Activated gamma-delta T cell treated with anti-CD3 and anti-CD28 coated beads, Interleukin-2, amount 50 U/mL, for 16 hours (primary cell): Measurements from ENCODE around the gene IPO9.
"Not testable (repeated sequence)": the region's sequence is repeated elsewhere in the genome, so short reads cannot be mapped to it uniquely, and the experiment has no call there.

Experiments
- DNase-seq: peaks from one replicate; pipeline ENCODE4 v3.0.0-alpha.2; 2020; ENCODE audit warnings: low read depth

Gene IPO9

GRCh38 chr1:201849372-201850052 is 20.6 kb downstream of the IPO9 start:
- DNase-seq, result no peak

GRCh38 chr1:201850053-201850397 is 21.1 kb downstream of the IPO9 start:
- DNase-seq, result no peak

GRCh38 chr1:201851949-201852348 is 23.0 kb downstream of the IPO9 start:
- DNase-seq, result no peak

GRCh38 chr1:201856722-201857121 is 27.8 kb downstream of the IPO9 start:
- not testable (repeated sequence) for DNase-seq

- DNase-seq, result no peak
Measured at GRCh38 chr1:201859424-201859823, 30.5 kb downstream of the IPO9 start.

- DNase-seq, result no peak
Measured at GRCh38 chr1:201861448-201861847, 32.5 kb downstream of the IPO9 start.

GRCh38 chr1:201870397-201870796 is 41.4 kb downstream of the IPO9 start:
- no peak for DNase-seq

- no peak for DNase-seq
Measured at GRCh38 chr1:201874672-201875071, 45.7 kb downstream of the IPO9 start.

GRCh38 chr1:201876148-201876818 is 47.3 kb downstream of the IPO9 start:
- no peak for DNase-seq

GRCh38 chr1:201877877-201878401 is 49.0 kb downstream of the IPO9 start:
- no peak for DNase-seq

GRCh38 chr1:201880928-201881571 is 52.1 kb downstream of the IPO9 start:
- DNase-seq, result no peak

GRCh38 chr1:201881617-201882016 is 52.7 kb downstream of the IPO9 start:
- DNase-seq, result no peak

GRCh38 chr1:201882665-201883132 is 53.7 kb downstream of the IPO9 start:
- DNase-seq, result no peak

- no peak for DNase-seq
Measured at GRCh38 chr1:201883266-201883665, 54.3 kb downstream of the IPO9 start.

- DNase-seq, result no peak
Measured at GRCh38 chr1:201883786-201884185, 54.8 kb downstream of the IPO9 start.

GRCh38 chr1:201884425-201884824 is 55.5 kb downstream of the IPO9 start:
- no peak for DNase-seq

- no peak for DNase-seq
Measured at GRCh38 chr1:201885531-201886075, 56.6 kb downstream of the IPO9 start.

- DNase-seq, result no peak
Measured at GRCh38 chr1:201886103-201886885, 57.3 kb downstream of the IPO9 start.

- no peak for DNase-seq
Measured at GRCh38 chr1:201887116-201887866, 58.3 kb downstream of the IPO9 start.

- DNase-seq, result no peak
Measured at GRCh38 chr1:201888282-201889089, 59.5 kb downstream of the IPO9 start, which contains the start of gene SHISA4. Gene SHISA4 (plus strand): TSS chr1:201888898. CDS start chr1:201888995, 97 bp downstream.
